Measurements from ENCODE around the gene ERFL.
"Not testable (repeated sequence)": the region's sequence is repeated elsewhere in the genome, so short reads cannot be mapped to it uniquely, and the experiment has no call there.

The ERFL gene

GRCh38 chr19:41926763-41927496, 1.3 kb downstream of the ERFL start:
- DNase-seq (ENCODE audit: low spot score) = no peak

GRCh38 chr19:41926028-41926762, 2.1 kb downstream of the ERFL start:
- no peak for DNase-seq (ENCODE audit: low spot score)

- DNase-seq (ENCODE audit: low spot score) = no peak
Observed at GRCh38 chr19:41925208-41926003, 2.8 kb downstream of the ERFL start.

- no peak for DNase-seq (ENCODE audit: low spot score)
Observed at GRCh38 chr19:41924151-41925145, 3.8 kb downstream of the ERFL start.

GRCh38 chr19:41923045-41923788, 5.0 kb downstream of the ERFL start:
- no peak for DNase-seq (ENCODE audit: low spot score)

GRCh38 chr19:41922585-41922984, 5.7 kb downstream of the ERFL start:
- no peak for DNase-seq (ENCODE audit: low spot score)

GRCh38 chr19:41921577-41922576, 6.4 kb downstream of the ERFL start:
- no peak for DNase-seq (ENCODE audit: low spot score)

- DNase-seq (ENCODE audit: low spot score) = no peak
Observed at GRCh38 chr19:41920882-41921576, 7.2 kb downstream of the ERFL start.

GRCh38 chr19:41919948-41920712, 8.1 kb downstream of the ERFL start:
- DNase-seq (ENCODE audit: low spot score) = no peak

- DNase-seq (ENCODE audit: low spot score) = no peak
Observed at GRCh38 chr19:41918653-41919244, 9.5 kb downstream of the ERFL start.

GRCh38 chr19:41918095-41918494, 10.2 kb downstream of the ERFL start:
- no peak for DNase-seq (ENCODE audit: low spot score)

- no peak for DNase-seq (ENCODE audit: low spot score)
Observed at GRCh38 chr19:41917676-41918075, 10.6 kb downstream of the ERFL start.

- no peak for DNase-seq (ENCODE audit: low spot score)
Observed at GRCh38 chr19:41915776-41916414, 12.4 kb downstream of the ERFL start.

GRCh38 chr19:41915021-41915775, 13.1 kb downstream of the ERFL start:
- DNase-seq (ENCODE audit: low spot score) = no peak

- DNase-seq (ENCODE audit: low spot score) = not testable (repeated sequence)
Observed at GRCh38 chr19:41914424-41914834, 13.8 kb downstream of the ERFL start.

Measured in pons (tissue), 1 donor.